IPS-NIHi11 (cell line): Measurements from ENCODE around the gene NTN5.
A peak's percentile ranks its signal among the peaks of the same experiment; 100 is the strongest.

Source experiments
- DNase-seq: peaks from one replicate; pipeline ENCODE4 v3.0.0; 2012; ENCODE audit warnings: mixed read lengths, low spot score

Gene NTN5

DNA sequence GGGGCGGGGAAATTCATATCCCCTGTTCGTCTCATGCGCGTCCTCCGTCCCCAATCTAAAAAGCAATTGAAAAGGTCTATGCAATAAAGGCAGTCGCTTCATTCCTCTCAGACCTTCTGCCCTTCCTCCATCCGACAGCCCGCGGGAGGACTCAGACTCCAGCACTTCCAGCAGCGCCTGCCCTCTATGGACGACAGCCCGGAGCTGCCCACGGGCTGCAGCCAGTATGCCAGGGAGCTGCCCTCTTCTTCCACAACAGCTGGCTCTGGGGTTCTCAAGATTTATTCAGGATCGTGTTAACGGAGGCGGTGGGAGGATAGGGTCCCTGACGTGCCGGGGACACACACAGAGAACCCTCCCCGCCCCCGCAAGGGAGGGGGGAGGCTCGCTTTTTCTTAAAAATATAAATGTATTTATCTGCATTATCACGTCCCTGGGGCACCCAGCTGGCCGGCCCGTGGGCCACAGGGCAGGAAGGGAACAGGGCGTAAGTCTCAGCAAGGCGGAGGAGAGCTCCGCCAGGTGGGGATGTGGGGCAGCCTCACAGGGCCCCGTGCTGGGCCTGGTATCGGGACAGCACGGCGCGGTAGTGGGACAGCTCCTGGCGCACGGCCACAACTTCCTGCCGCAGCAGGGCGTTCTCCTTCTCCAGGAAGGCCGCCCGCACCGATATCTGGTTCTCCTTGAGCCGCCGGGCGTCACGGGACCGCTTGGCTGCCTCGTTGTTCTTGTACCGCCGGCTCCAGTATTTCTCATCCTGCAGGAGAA lies 42.3 kb downstream of the NTN5 start:
- DNase-seq = no peak

GRCh38 chr19:48629599-48630295 lies 43.1 kb downstream of the NTN5 start:
- peak; percentile 76 for DNase-seq

- DNase-seq = no peak
Measured at GRCh38 chr19:48629297-48629598, 43.6 kb downstream of the NTN5 start.

DNA sequence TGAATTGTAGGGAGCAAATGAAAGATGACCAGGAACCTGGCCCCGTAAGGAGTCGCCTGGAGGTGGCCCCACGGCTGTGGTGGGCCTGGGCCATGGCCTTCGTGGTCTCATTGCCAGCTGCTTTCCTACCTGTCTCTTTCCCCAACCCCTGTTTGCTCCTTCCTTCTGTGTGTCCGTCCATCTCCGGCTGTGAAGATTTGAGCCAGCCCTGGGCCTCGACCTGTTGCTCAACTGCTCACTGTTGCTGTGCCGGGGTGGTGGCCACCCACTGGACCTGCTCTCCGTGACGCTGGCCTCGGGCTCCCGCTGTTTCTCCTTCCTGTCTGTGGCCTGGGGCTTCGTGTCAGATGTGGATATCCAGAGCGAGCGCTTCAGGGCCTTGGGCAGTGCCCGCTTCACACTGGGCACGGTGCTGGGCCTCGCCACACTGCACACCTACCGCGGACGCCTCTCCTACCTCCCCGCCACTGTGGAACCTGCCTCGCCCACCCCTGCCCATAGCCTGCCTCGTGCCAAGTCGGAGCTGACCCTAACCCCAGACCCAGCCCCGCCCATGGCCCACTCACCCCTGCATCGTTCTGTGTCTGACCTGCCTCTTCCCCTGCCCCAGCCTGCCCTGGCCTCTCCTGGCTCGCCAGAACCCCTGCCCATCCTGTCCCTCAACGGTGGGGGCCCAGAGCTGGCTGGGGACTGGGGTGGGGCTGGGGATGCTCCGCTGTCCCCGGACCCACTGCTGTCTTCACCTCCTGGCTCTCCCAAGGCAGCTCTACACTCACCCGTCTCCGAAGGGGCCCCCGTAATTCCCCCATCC lies 44.1 kb downstream of the NTN5 start:
- no peak for DNase-seq

GRCh38 chr19:48627865-48628314 lies 44.9 kb downstream of the NTN5 start:
- DNase-seq = no peak

GRCh38 chr19:48627201-48627864 lies 45.5 kb downstream of the NTN5 start:
- DNase-seq = no peak

GRCh38 chr19:48625891-48626327 lies 46.9 kb downstream of the NTN5 start:
- DNase-seq = no peak

DNA sequence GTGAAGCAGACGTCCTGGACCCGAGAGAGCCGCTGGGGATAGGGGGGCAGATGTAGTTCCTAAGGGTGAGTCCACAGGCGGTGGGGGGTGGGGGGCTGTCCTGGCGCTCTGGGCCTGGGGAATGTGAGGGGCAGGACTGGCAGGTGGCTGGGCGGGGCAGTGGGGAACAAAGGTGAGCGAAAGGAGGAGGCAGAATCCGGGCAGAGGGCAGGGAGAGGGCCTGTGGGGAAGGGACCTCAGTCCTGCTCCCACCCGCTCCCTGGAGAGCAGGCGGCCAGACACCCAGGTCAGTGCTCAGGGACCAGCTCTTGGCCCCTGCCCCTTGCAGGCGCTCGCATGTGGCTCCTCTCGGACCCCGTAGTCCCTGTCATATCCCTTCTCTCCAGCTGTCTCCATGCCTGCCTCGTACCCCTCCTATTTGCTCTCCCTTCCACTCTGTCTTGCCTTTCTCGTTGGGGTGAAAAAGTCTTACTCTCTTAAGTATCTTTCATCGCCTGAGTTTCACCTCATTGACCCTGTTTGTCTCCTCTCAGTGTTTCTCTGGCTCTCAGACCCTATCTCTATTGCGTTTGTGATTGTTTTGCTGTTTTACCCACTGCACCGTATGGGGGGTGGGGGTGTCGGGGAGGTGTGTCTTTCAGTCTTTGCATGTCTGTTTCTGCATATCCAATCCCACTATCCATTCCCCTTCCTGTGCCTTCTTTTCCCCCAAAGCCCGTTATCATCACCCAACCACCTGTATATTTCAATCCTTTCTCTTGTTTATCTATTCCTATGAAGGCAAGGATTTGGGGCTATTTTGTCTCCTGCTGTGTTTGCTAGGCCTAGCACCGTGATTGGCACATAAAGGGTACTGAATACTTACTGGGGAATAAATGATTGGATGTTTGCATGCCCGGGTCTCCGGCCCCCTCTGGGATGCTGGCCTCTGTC lies 47.8 kb downstream of the NTN5 start:
- DNase-seq = no peak

DNA sequence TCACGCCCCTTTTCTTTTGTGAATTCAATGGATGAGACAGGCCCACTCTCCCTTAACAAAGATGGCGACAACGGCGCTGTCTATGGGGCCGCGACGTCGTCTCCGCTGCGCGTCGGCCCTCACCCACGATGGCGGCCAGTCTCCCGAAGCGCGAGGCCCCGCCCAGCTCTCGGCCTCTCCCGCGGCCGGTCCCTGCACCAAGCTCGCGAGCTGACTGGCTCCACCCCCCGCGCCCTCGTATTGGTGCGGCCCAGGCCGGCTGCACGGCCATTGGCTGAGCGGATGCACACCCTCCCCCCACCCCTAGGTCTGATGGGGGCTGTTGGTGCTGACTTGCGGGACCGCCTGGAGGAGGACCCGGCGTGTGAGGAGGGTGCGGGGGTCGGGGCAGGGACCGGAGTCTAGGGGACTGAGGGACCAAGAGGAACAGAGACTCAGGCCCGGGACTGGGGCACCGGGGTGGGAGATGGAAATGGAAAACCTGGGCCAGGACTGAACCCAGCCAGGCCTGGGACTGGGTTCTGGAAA lies 48.7 kb downstream of the NTN5 start:
- DNase-seq = peak; percentile 92

DNA sequence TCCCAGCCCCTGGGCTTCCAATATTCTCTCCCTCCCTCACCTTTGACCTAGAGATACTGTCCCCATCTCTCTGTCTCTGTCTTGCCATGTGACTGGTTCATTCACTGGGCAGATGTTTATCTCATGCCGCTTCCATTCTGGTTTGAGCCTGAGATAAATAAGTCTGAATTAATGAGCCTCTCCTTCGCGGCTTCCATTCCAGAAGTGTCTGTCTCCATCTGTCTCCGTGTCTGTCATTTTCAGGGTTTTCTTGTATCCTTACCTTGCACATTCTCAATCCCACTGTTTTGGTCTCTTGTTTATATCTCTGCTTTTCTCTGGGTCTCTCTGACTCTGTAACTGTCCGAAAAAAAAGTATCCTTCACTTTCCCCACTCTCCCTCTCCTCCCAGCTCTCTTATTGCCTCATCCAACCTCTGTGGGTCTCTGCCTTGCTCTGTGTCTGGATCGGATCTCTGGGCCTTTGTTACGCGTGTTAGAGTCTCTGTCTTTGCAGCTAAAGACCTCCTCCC lies 49.2 kb downstream of the NTN5 start:
- no peak for DNase-seq

GRCh38 chr19:48619692-48620585 lies 52.9 kb downstream of the NTN5 start:
- DNase-seq = no peak

DNA sequence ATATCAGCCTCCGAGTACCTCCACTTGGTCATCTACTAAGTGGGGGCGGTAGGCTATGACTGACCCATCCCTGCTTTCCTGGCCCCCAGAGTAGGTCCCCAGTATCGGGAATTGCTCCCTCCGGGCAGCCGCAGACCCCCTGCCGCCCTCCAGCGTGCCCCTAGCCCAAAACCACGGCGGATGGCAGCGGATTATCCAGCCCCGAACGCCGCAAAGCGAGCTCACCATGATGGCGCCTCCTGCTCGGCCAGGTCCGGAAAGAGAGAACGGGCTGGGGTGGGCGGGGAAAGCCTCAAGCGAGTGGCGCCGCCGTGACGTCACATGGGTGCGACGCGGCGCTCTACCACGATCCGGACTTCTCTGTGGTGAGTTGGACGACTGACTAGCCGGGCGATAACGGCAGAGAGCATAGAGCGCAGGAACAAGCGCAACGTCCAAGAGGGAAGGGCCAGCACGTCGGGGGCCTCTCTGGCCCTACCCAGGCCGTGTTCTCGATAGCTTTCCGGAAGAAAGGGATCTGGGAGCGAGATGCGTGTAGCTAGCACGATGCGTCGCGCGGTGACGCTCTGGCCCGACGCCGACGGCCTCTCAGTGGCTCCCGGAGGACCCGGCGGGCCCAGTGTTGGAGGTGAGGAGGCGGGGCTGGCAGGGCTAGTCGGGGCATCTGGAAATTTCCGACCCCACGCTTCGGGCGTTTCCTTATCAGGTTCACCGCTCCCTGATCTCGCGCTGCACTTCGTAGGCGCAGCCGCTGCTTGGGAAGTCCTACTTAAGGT lies 53.7 kb downstream of the NTN5 start, which contains the start of the genes RPL18 and SPHK2:
Gene RPL18 (minus strand): TSS at position 263 of the 776 bp plus-strand sequence. CDS start 35 bp downstream, at position 228.
Gene SPHK2 (plus strand): TSS at position 591 of the 776 bp plus-strand sequence. CDS start 1,009 bp downstream, outside the sequence.
- DNase-seq = peak; percentile 98

DNA sequence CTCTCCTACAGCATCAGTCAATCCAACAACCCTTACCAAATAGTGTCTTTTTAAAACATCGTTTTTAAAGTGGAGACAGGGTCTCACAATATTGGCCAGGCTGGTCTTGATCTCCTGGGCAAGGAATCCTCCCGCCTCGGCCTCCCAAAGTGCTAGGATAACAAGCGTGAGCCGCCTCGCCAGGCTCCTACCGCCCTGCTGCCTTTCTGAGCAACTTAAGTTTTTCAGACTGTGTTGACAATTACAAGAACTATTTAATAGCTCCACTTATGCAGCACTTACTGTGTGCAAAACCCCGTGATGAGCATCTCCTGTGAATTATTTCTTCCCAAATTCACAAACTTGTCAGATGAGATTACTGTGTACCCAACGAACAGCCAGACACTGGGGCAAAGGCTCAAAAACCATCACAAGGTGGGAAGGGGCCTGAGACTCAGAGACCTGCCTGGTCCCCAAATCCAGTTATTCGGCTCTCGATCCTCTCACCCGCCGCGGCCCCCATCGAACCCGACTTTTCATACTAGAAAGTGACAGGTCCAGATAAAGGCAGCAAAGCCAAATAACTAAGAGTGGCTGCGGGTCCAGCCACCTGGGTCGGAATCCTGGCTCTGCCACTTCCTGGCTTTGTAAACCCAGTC lies 54.4 kb downstream of the NTN5 start:
- DNase-seq = no peak

GRCh38 chr19:48617146-48617937 lies 55.5 kb downstream of the NTN5 start:
- no peak for DNase-seq

GRCh38 chr19:48616491-48617056 lies 56.2 kb downstream of the NTN5 start:
- DNase-seq = no peak

GRCh38 chr19:48616041-48616436 lies 56.8 kb downstream of the NTN5 start:
- DNase-seq = no peak
